Upper lobe of left lung (tissue), 6 donors: Measurements from ENCODE around the gene EIPR1. TPM values are rescaled to one million over a fixed set of nuclear protein-coding genes. Genes with fewer than 3 reads are reported as not detected.
A peak's percentile ranks its signal among the peaks of the same experiment; 100 is the strongest.

Experiments used
- ATAC-seq, 2 donors: fragments of 200-7000 bp; cut with Tn5 transposase; one replicate each; pipeline ENCODE4 v1.9.1; 2022; ENCODE audit warnings: mild to moderate bottlenecking in 2 of 2, moderate library complexity in 2 of 2; ENCODE audit not compliant: low FRiP score in 2 of 2
- DNase-seq, 2 donors: peaks; one replicate each; pipeline ENCODE4 v3.0.0-alpha.2; 2019 to 2020
- H3K27ac ChIP-seq, 4 donors: fragments of 200-600 bp; sonication (generic); one replicate each; pipeline ENCODE4 v1.5.1; 2016 to 2019
- H3K27me3 ChIP-seq, 4 donors: fragments of 200-600 bp; sonication (generic); one replicate each; pipeline ENCODE4 v1.5.1; 2017 to 2019
- H3K36me3 ChIP-seq, 4 donors: fragments of 200-600 bp; sonication (generic); one replicate each; pipeline ENCODE4 v1.5.1; 2016 to 2019
- H3K4me1 ChIP-seq, 4 donors: fragments of 200-600 bp; sonication (generic); one replicate each; pipeline ENCODE4 v1.5.1; 2018 to 2019
- H3K4me3 ChIP-seq, 4 donors: fragments of 200-600 bp; sonication (generic); one replicate each; pipeline ENCODE4 v1.5.1; 2017 to 2019; ENCODE audit warnings: mild to moderate bottlenecking in 2 of 4, moderate library complexity in 1 of 4
- H3K9me3 ChIP-seq, 4 donors: fragments of 200-600 bp; sonication (generic); one replicate each; pipeline ENCODE4 v1.5.1; 2018 to 2019
- CTCF ChIP-seq, 6 experiments: fragments of 450-650 bp in 4 of 6; fragments of 200-600 bp in 2 of 6; sonication (generic) in 2 of 6; IDR thresholded peaks; one replicate each; pipeline ENCODE4 v1.5.1; 2016 to 2019; ENCODE audit warnings: antibody characterized with exemption in 6 of 6
- EP300 ChIP-seq, 4 donors: sonication (generic); formaldehyde crosslinking; IDR thresholded peaks; one replicate each; pipeline ENCODE4 v1.5.1; 2017; ENCODE audit warnings: antibody characterized with exemption in 4 of 4, control low read depth in 2 of 4
- POLR2A ChIP-seq, 4 donors: fragments of 450-650 bp; IDR thresholded peaks; one replicate each; pipeline ENCODE4 v1.5.1; 2016 to 2017; ENCODE audit warnings: antibody characterized with exemption in 4 of 4, mild to moderate bottlenecking in 2 of 4
- POLR2AphosphoS5 ChIP-seq, 2 donors: sonication (generic); formaldehyde crosslinking; IDR thresholded peaks; one replicate each; pipeline ENCODE4 v1.5.1; 2017; ENCODE audit warnings: antibody characterized with exemption in 2 of 2
- WGBS, 2 donors: methylation state at CpG; one replicate each; pipeline ENCODE4 v1.1.5; 2017 to 2018; 5-methylcytosine and 5-hydroxymethylcytosine counted together
- total RNA-seq, 6 donors: library from RNA; depleted of rRNA in 4 of 6; stranded (reverse); fragments of >200 nt in 4 of 6; gene quantifications; one replicate each; pipeline versions ENCODE4 v1.1.0 to v1.2.1, GENCODE V29; 2016 to 2021
- donor health status: DM: no; HTN: no; CAD: no; lungs with moderate emphysema.
- donor health status: DM: no; HTN: yes; CAD: no; lungs with severe emphysema.

Gene EIPR1
- total RNA-seq, 6 donors from 2014 or later, result 17.6 to 39.8 (median 23.6) TPM

DNA sequence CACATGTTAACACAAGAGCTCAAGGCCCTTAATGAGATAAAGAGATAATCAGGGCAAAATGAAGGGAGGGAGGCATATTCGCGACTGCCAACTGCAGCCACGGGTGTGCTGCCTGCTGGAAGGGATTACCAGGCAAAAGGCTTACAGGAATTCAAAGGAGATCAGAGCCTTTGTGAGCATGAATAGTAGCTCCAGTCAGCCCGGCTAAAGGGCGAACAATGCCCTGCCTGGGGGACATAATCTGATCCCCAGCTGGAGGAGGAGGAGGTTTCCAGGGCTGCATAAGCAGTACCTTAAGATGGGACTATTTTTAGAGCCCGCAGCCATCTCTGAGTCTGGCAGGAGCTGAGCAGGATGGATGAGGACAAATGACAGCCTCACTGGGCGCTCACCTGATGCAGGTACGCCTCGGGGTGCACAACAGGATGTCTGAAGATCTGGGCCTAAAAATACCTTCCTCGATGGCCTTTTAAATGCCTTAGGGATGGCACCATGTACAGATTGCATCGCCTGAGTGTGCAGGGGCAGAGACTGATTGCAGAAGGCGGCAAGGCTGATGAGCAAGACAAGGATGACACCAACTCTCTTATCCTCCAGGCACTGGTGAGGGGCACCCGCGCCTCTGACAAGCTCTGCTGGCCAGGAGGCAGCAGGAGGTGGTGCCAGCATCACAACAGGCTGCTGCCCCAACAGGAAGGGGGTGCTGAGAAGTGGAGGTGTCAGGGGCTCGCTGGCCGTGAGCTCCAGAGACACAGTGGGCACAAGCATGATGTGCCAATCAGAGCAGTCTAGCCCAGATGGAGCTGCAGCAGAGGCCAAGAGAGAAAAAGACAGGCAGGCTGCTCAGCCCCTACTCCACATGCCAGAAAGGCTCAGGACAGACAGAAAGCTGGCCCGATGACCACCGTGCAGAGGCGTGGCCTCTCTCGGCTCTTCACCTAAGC, 111.4 kb downstream of the EIPR1 start:
- H3K36me3 ChIP-seq, result no peaks in the 10 kb centered on the region
- WGBS, 2 donors, result 88 to 93% methylated on average over 12 to 18 of the region's 20 CpGs
- H3K4me3 ChIP-seq, result no peak overlapping the region
- H3K4me1 ChIP-seq, result no peaks in the 10 kb centered on the region
- ATAC-seq, result no peak
- DNase-seq, result no peak
- TF ChIP-seq POLR2AphosphoS5 (IDR thresholded peaks at IDR 0.05), result no peak
- no peak for TF ChIP-seq POLR2A (IDR thresholded peaks at IDR 0.05)
- no peak for TF ChIP-seq CTCF (IDR thresholded peaks at IDR 0.05)
- TF ChIP-seq EP300 (IDR thresholded peaks at IDR 0.05), result no peak
- H3K9me3 ChIP-seq, result no peaks in the 10 kb centered on the region
- no peak overlapping the region for H3K27ac ChIP-seq
- no peaks in the 10 kb centered on the region for H3K27me3 ChIP-seq

- 89% methylated on average over 8 of the region's 8 CpGs for WGBS, 2 donors
- Histone ChIP-seq H3K27me3 (no peaks in the 10 kb centered on the region), H3K27ac (no peak overlapping the region), H3K4me3 (no peak overlapping the region), H3K4me1 (no peaks in the 10 kb centered on the region), H3K36me3 (no peaks in the 10 kb centered on the region), H3K9me3 (no peaks in the 10 kb centered on the region)
- DNase-seq (no peak), ATAC-seq (no peak)
- TF ChIP-seq POLR2AphosphoS5 (IDR thresholded peaks at IDR 0.05), result no peak
- TF ChIP-seq EP300 (IDR thresholded peaks at IDR 0.05), result no peak
- no peak for TF ChIP-seq POLR2A (IDR thresholded peaks at IDR 0.05)
- TF ChIP-seq CTCF (IDR thresholded peaks at IDR 0.05), result no peak
These were observed 112.1 kb downstream of the EIPR1 start for GRCh38 chr2:3265471-3265870.

GRCh38 chr2:3264010-3264744, 113.4 kb downstream of the EIPR1 start:
- Histone ChIP-seq H3K4me3 (no peak overlapping the region), H3K27me3 (no peaks in the 10 kb centered on the region), H3K9me3 (no peaks in the 10 kb centered on the region), H3K4me1 (no peaks in the 10 kb centered on the region), H3K36me3 (no peaks in the 10 kb centered on the region), H3K27ac (no peak overlapping the region)
- DNase-seq (peak in 1 of 2 donors; percentile 58), ATAC-seq (peak in 1 of 2 donors; percentile 74)
- TF ChIP-seq CTCF (IDR thresholded peaks at IDR 0.05), result no peak
- WGBS, 2 donors, result 71% methylated on average over 12 of the region's 12 CpGs

GRCh38 chr2:3263487-3263886, 114.1 kb downstream of the EIPR1 start:
- no peak for ATAC-seq
- no peaks in the 10 kb centered on the region for H3K27me3 ChIP-seq
- no peaks in the 10 kb centered on the region for H3K36me3 ChIP-seq
- peak in 1 of 2 donors; percentile 53 for DNase-seq
- TF ChIP-seq CTCF (IDR thresholded peaks at IDR 0.05) (no peak), EP300 (IDR thresholded peaks at IDR 0.05) (no peak), POLR2AphosphoS5 (IDR thresholded peaks at IDR 0.05) (no peak), POLR2A (IDR thresholded peaks at IDR 0.05) (no peak)
- no peak overlapping the region for H3K27ac ChIP-seq
- H3K4me3 ChIP-seq, result no peak overlapping the region
- no peaks in the 10 kb centered on the region for H3K9me3 ChIP-seq
- H3K4me1 ChIP-seq, result no peaks in the 10 kb centered on the region
- 95 to 100% methylated on average over 1 to 16 of the region's 16 CpGs for WGBS, 2 donors
